SKM-1 (cell line): ENCODE results near the gene BOLL.
"Not testable (repeated sequence)": the region's sequence is repeated elsewhere in the genome, so short reads cannot be mapped to it uniquely, and the experiment has no call there.

Experiments used
- DNase-seq: peaks from one replicate; lab custom pipeline; 2025; ENCODE audit not compliant: unreplicated experiment; lab: John Stamatoyannopoulos, UW

Gene BOLL

GRCh38 chr2:197707316-197708213 lies 77.6 kb downstream of the BOLL start:
- peak; percentile 62 for DNase-seq

GRCh38 chr2:197706839-197707207 lies 78.3 kb downstream of the BOLL start:
- no peak for DNase-seq

GRCh38 chr2:197705912-197706838 lies 78.9 kb downstream of the BOLL start:
- no peak for DNase-seq

GRCh38 chr2:197705121-197705911 lies 79.8 kb downstream of the BOLL start, which contains the start of gene MARS2:
Gene MARS2 (plus strand): TSS chr2:197705369. CDS start chr2:197705406, 37 bp downstream.
- peak; percentile 74 for DNase-seq

- no peak for DNase-seq
These were observed 80.5 kb downstream of the BOLL start for GRCh38 chr2:197704434-197705120.

- DNase-seq = no peak
These were observed 84.2 kb downstream of the BOLL start for GRCh38 chr2:197700960-197701359.

- not testable (repeated sequence) for DNase-seq
These were observed 85.4 kb downstream of the BOLL start for GRCh38 chr2:197699724-197700123.

GRCh38 chr2:197696571-197696970 lies 88.5 kb downstream of the BOLL start:
- not testable (repeated sequence) for DNase-seq

- DNase-seq = not testable (repeated sequence)
These were observed 89.1 kb downstream of the BOLL start for GRCh38 chr2:197695971-197696370.

- not testable (repeated sequence) for DNase-seq
These were observed 89.9 kb downstream of the BOLL start for GRCh38 chr2:197695206-197695605.

- DNase-seq = no peak
These were observed 107.6 kb downstream of the BOLL start for GRCh38 chr2:197677483-197677882.

- DNase-seq = no peak
These were observed 108.1 kb downstream of the BOLL start for GRCh38 chr2:197677056-197677455.
